Keratinocyte (primary cell): ENCODE data around the gene ZC3H13.

ENCODE experiments used
- EZH2 ChIP-seq: IDR thresholded peaks from one replicate; pipeline ENCODE4 v1.6.1; 2012; ENCODE audit warnings: inconsistent platforms, mild to moderate bottlenecking, low read length, moderate library complexity
- TF ChIP-seq, protein P1 (sequence below), 3 experiments: IDR thresholded peaks in 1 of 3; conservative IDR thresholded peaks in 1 of 3; optimal IDR thresholded peaks in 1 of 3; 2 replicates in 2 of 3; 3 replicates in 1 of 3; pipeline versions ENCODE3 to v1.5.1; 2011; ENCODE audit warnings: low read length in 3 of 3, mild to moderate bottlenecking in 3 of 3, moderate library complexity in 2 of 3, control low read depth in 1 of 3, inconsistent platforms in 1 of 3; ENCODE audit not compliant: insufficient read depth in 2 of 3; ENCODE audit errors: extremely low read depth in 1 of 3

DNA sequence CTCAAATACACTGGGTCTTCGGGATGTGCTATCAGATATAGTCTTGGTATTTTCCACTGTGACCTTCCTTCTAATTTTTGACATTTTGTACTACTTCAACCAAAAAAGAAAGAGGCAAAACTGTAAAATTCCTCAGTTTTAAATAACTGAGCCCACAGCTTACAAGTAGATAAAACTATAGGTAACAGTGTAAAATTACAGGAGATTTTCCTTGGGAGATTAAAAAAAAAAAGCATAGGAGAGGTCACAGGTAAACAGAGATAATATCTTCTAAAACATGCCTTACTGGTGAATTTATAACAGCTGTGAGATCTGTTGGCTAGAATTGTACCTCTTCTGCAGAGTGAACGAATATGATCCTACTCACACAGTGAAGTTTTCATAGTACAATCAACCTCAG is 7.1 kb downstream of the ZC3H13 start:
- no peak for TF ChIP-seq EZH2
- TF ChIP-seq, protein P1, sequence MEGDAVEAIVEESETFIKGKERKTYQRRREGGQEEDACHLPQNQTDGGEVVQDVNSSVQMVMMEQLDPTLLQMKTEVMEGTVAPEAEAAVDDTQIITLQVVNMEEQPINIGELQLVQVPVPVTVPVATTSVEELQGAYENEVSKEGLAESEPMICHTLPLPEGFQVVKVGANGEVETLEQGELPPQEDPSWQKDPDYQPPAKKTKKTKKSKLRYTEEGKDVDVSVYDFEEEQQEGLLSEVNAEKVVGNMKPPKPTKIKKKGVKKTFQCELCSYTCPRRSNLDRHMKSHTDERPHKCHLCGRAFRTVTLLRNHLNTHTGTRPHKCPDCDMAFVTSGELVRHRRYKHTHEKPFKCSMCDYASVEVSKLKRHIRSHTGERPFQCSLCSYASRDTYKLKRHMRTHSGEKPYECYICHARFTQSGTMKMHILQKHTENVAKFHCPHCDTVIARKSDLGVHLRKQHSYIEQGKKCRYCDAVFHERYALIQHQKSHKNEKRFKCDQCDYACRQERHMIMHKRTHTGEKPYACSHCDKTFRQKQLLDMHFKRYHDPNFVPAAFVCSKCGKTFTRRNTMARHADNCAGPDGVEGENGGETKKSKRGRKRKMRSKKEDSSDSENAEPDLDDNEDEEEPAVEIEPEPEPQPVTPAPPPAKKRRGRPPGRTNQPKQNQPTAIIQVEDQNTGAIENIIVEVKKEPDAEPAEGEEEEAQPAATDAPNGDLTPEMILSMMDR (optimal IDR thresholded peaks at IDR 0.05 in 1 of 3, IDR thresholded peaks at IDR 0.05 in 1 of 3, conservative IDR thresholded peaks at IDR 0.05 in 1 of 3; ENCODE audit: extremely low read depth in 1 of 3, insufficient read depth in 2 of 3, low read length in 3 of 3) = no peak
